AG04449 (cell line): Measurements from ENCODE around the gene WDR83.

Experiments used
- CTCF ChIA-PET: fragments of 350-600 bp; formaldehyde crosslinking; extraction: SDS; loops from one replicate; lab custom pipeline; 2021; ENCODE audit warnings: antibody characterized with exemption; lab: Yijun Ruan, JAX
- POLR2A ChIA-PET: fragments of 400-600, 350-600 bp; formaldehyde crosslinking; extraction: SDS; loops from one replicate; lab custom pipeline; 2020; ENCODE audit warnings: antibody characterized with exemption, inconsistent platforms; lab: Yijun Ruan, JAX
- DNase-seq: peaks from one replicate; pipeline ENCODE4 v3.0.0-alpha.2; 2010; ENCODE audit warnings: low read depth, low spot score
- H3K4me3 ChIP-seq: 2 replicates; pipeline ENCODE4 v1.5.1; 2011; ENCODE audit warnings: low read depth, mild to moderate bottlenecking, control low read depth, low read length
- CTCF ChIP-seq: IDR thresholded peaks from one replicate; pipeline ENCODE4 v1.5.1; 2011; ENCODE audit warnings: mild to moderate bottlenecking, moderate library complexity, low read length, control low read depth, inconsistent platforms; ENCODE audit not compliant: insufficient read depth; ENCODE audit errors: missing control alignments

WDR83 gene

GRCh38 chr19:12668346-12668745 is 1.7 kb downstream of the WDR83 start:
- DNase-seq, result no peak
- ChIA-PET POLR2A (interaction anchor here (1.4 kb wide), 1 partner anchor 13 kb away, joined by 4 read pairs; the partner anchor contains the start of gene DHPS), CTCF (interaction anchor here (1.0 to 2.0 kb wide), 8 partner anchors 10 to 180 kb away, joined by 3 to 11 read pairs (median 4); partner anchors contain the start of gene DHPS)
- peak overlapping the region; percentile 95 for H3K4me3 ChIP-seq
- no peak for TF ChIP-seq CTCF

- ChIA-PET CTCF (interaction anchor here (1.0 to 2.0 kb wide), 7 partner anchors 9 to 105 kb away, joined by 3 to 11 read pairs (median 4); partner anchors contain the start of gene DHPS), POLR2A (interaction anchor here (1.2 to 1.4 kb wide), 3 partner anchors 12 to 105 kb away, joined by 3 to 4 read pairs (median 4); partner anchors contain the start of genes DHPS, ZNF490 and ZNF791)
- no peak for DNase-seq
- TF ChIP-seq CTCF, result no peak
- H3K4me3 ChIP-seq, result peak overlapping the region; percentile 95
Measured at GRCh38 chr19:12668932-12669269, 2.3 kb downstream of the WDR83 start.

- ChIA-PET CTCF (interaction anchor here (1.0 to 12.2 kb wide), 9 partner anchors 8 to 578 kb away, joined by 3 to 224 read pairs (median 3); partner anchors contain the start of gene DHPS), POLR2A (interaction anchor here (0.6 to 1.4 kb wide), 4 partner anchors 12 to 106 kb away, joined by 3 to 5 read pairs (median 4); partner anchors contain the start of genes DHPS, ZNF490 and ZNF791)
- no peak for TF ChIP-seq CTCF
- peak overlapping the region; percentile 95 for H3K4me3 ChIP-seq
- DNase-seq, result no peak
Measured at GRCh38 chr19:12669270-12670158, 2.9 kb downstream of the WDR83 start.

- no peak for TF ChIP-seq CTCF
- ChIA-PET POLR2A (interaction anchor here (1.2 to 1.4 kb wide), 2 partner anchors 59 to 107 kb away, joined by 3 to 4 read pairs; partner anchors contain the start of genes ZNF490 and ZNF791), CTCF (interaction anchor here (1.0 to 12.2 kb wide), 8 partner anchors 8 to 579 kb away, joined by 3 to 224 read pairs (median 6); partner anchors contain the start of gene DHPS)
- H3K4me3 ChIP-seq, result peak overlapping the region; percentile 95
- no peak for DNase-seq
Measured at GRCh38 chr19:12670159-12670928, 3.7 kb downstream of the WDR83 start.

GRCh38 chr19:12672744-12673143 is 6.1 kb downstream of the WDR83 start:
- H3K4me3 ChIP-seq, result no peak overlapping the region
- ChIA-PET POLR2A (no interaction called here), CTCF (interaction anchor here (0.7 to 12.2 kb wide), 29 partner anchors 8 to 1015 kb away, joined by 3 to 224 read pairs (median 6); partner anchors contain the start of genes DHPS, ZNF433, ZNF490 and ZNF791)
- TF ChIP-seq CTCF, result no peak
- DNase-seq, result no peak
